GM12878 (cell line): ENCODE results near the gene BATF3. TPM values are rescaled to one million over a fixed set of nuclear protein-coding genes. Genes with fewer than 3 reads are reported as not detected.

Experiments
- ATAC-seq: fragments of 200-7000 bp; cut with Tn5 transposase; 3 replicates; pipeline ENCODE4 v1.9.1; 2020; ENCODE audit warnings: mild to moderate bottlenecking, moderate library complexity
- BruUV-seq: library from RNA; stranded (reverse); fragments of 400-500 nt; replicated peaks from 2 replicates; lab custom pipeline; 2021; lab: Mats Ljungman, UMichigan
- CTCF ChIA-PET: fragments of 300-600 bp; sonication (Branson Sonifier 250); formaldehyde crosslinking; extraction: SDS; loops from one replicate; lab custom pipeline; 2021; ENCODE audit warnings: inconsistent platforms; lab: Yijun Ruan, JAX
- POLR2A ChIA-PET: fragments of 350-600 bp; formaldehyde crosslinking; extraction: SDS; loops from one replicate; lab custom pipeline; 2021; ENCODE audit warnings: inconsistent platforms; lab: Charles Lee
- RAD21 ChIA-PET: fragments of 300-600 bp; sonication (Branson Sonifier 250); formaldehyde crosslinking; loops from one replicate; lab custom pipeline; 2023; ENCODE audit warnings: antibody characterized with exemption; ENCODE audit not compliant: unreplicated experiment; lab: Charles Lee
- SMC1A ChIA-PET: fragments of 300-600 bp; sonication (Branson Sonifier 250); formaldehyde crosslinking; loops from one replicate; lab custom pipeline; 2023; ENCODE audit not compliant: unreplicated experiment, uncharacterized antibody; lab: Charles Lee
- DNase-seq: peaks from one replicate; pipeline ENCODE4 v3.0.0-alpha.2; 2011; ENCODE audit warnings: low read depth, low spot score
- FAIRE-seq: peaks from 3 replicates; lab custom pipeline; 2011; peaks lifted over from hg19 to GRCh38; lab: Jason Lieb, UNC
- H2AFZ ChIP-seq: 2 replicates; pipeline ENCODE4 v1.6.0; 2011; ENCODE audit warnings: low read depth, low read length, control low read depth; ENCODE audit not compliant: control insufficient read depth
- H3K27ac ChIP-seq: 2 replicates; pipeline ENCODE4 v1.5.1; 2011; ENCODE audit warnings: control low read depth; ENCODE audit not compliant: control insufficient read depth, insufficient read depth
- H3K27me3 ChIP-seq, 2 experiments: replicated peaks in 1 of 2; 2 replicates each; pipeline versions ENCODE4 v1.6.0 to v1.6.1; 2011; ENCODE audit warnings: low read length in 1 of 2; ENCODE audit not compliant: control insufficient read depth in 2 of 2, insufficient read depth in 2 of 2
- H3K36me3 ChIP-seq, 2 experiments: 2 replicates each; pipeline ENCODE4 v1.5.1; 2011; ENCODE audit warnings: low read length in 1 of 2; ENCODE audit not compliant: control insufficient read depth in 2 of 2, insufficient read depth in 2 of 2
- H3K4me1 ChIP-seq: 2 replicates; pipeline ENCODE4 v1.6.1; 2011; ENCODE audit warnings: mild to moderate bottlenecking, low read length, moderate library complexity, mixed read lengths; ENCODE audit not compliant: control insufficient read depth, insufficient read depth
- H3K4me2 ChIP-seq: 2 replicates; pipeline ENCODE4 v1.6.0; 2011; ENCODE audit warnings: control low read depth; ENCODE audit not compliant: control insufficient read depth, insufficient read depth
- H3K4me3 ChIP-seq: fragments of 200-600 bp; sonication (generic); 2 replicates; pipeline ENCODE4 v1.5.1; 2016
- H3K79me2 ChIP-seq: 2 replicates; pipeline ENCODE4 v1.6.0; 2011; ENCODE audit warnings: low read length; ENCODE audit not compliant: control insufficient read depth, insufficient read depth
- H3K9ac ChIP-seq: 2 replicates; pipeline ENCODE4 v1.8.0; 2011; ENCODE audit warnings: low read length, control low read depth, mixed read lengths; ENCODE audit not compliant: control insufficient read depth, insufficient read depth
- H3K9me3 ChIP-seq: replicated peaks from 3 replicates; pipeline ENCODE4 v1.5.1; 2011; ENCODE audit warnings: mild to moderate bottlenecking, low read length; ENCODE audit not compliant: control insufficient read depth, insufficient read depth
- H4K20me1 ChIP-seq: 2 replicates; pipeline ENCODE4 v1.6.0; 2011; ENCODE audit not compliant: control insufficient read depth, insufficient read depth
- BCL11A ChIP-seq: IDR thresholded peaks from 2 replicates; pipeline ENCODE4 v1.6.1; 2011; ENCODE audit warnings: low read depth, low read length
- IRF4 ChIP-seq: IDR thresholded peaks from 2 replicates; pipeline ENCODE4 v1.6.1; 2011; ENCODE audit warnings: low read depth, low read length
- SREBF2 ChIP-seq: IDR thresholded peaks from 2 replicates; pipeline ENCODE4 v1.6.1; 2012; ENCODE audit warnings: mild to moderate bottlenecking, low read length
- SRF ChIP-seq, 2 experiments: IDR thresholded peaks; 2 replicates each; pipeline ENCODE4 v1.6.1; 2011; ENCODE audit warnings: low read depth in 2 of 2, low read length in 2 of 2, mild to moderate bottlenecking in 1 of 2, moderate library complexity in 1 of 2
- YY1 ChIP-seq: IDR thresholded peaks from 2 replicates; pipeline ENCODE4 v1.6.1; 2011; ENCODE audit warnings: low read depth, mild to moderate bottlenecking, low read length
- WGBS: methylation state at CpG from one replicate; pipeline ENCODE4 v1.1.6; 2016; ENCODE audit warnings: low lambda C conversion rate; ENCODE audit not compliant: insufficient replicate concordance, insufficient coverage; ENCODE audit errors: missing lambda C conversion rate; 5-methylcytosine and 5-hydroxymethylcytosine counted together
- in situ Hi-C: fragments of 300-500 bp; cut with MboI; formaldehyde crosslinking; loops from 9 replicates; pipeline ENCODE4 v1.14.3; 2018; ENCODE audit warnings: mixed read lengths
- intact Hi-C: fragments of 100-400 bp; cut with micrococcal nuclease; formaldehyde crosslinking; loops from one replicate; pipeline ENCODE4 v1.14.2; 2022; ENCODE audit not compliant: unreplicated experiment
- polyA plus RNA-seq, 11 experiments: library from polyadenylated mRNA; depleted of rRNA in 4 of 11; unstranded in 6 of 11; stranded (reverse) in 5 of 11; fragments of >200 nt; fragmentation: Nextera tagmentation in 4 of 11; fragmentation: Illumina TruSeq in 1 of 11; extraction: Ambion mirVana in 4 of 11; extraction: Trizol in 1 of 11; gene quantifications; 1 replicate in 1 of 11; 2 replicates in 10 of 11; pipeline versions ENCODE4 v1.2.1 to v1.2.3, GENCODE V29; 2011 to 2016; ENCODE audit warnings: inconsistent platforms in 2 of 11, missing spikeins in 2 of 11, low read depth in 1 of 11
- total RNA-seq, 4 experiments: library from RNA; depleted of rRNA in 3 of 4; stranded (reverse); fragments of >200 nt in 3 of 4; fragmentation: Illumina TruSeq in 1 of 4; extraction: Trizol in 1 of 4; gene quantifications; 2 replicates each; pipeline versions ENCODE4 v1.2.1 to v1.2.3, GENCODE V29; 2013 to 2021
- TF ChIP-seq, protein P1 (sequence below), 3 experiments: IDR thresholded peaks in 2 of 3; conservative IDR thresholded peaks in 1 of 3; 2 replicates each; pipeline ENCODE4 v1.5.1; 2011; ENCODE audit warnings: low read depth in 3 of 3, low read length in 3 of 3, mild to moderate bottlenecking in 3 of 3, control low read depth in 2 of 3, moderate library complexity in 2 of 3, inconsistent platforms in 1 of 3, mixed read lengths in 1 of 3; ENCODE audit not compliant: control insufficient read depth in 2 of 3, insufficient read depth in 1 of 3; ENCODE audit errors: extremely low read depth in 1 of 3
- TF ChIP-seq, protein P2 (sequence below): IDR thresholded peaks from 2 replicates; pipeline ENCODE4 v1.6.1; 2011; ENCODE audit warnings: low read depth, low read length, improper control_type of control experiment, borderline replicate concordance
- TF ChIP-seq, protein P3 (sequence below): fragments of 450-650 bp; IDR thresholded peaks from 2 replicates; pipeline ENCODE4 v1.6.1; 2016; ENCODE audit warnings: mild to moderate bottlenecking

Gene BATF3
- total and polyA plus RNA-seq, 10 of the 15 experiments (the other 5 are each of a cell fraction or from before 2014, with no cell fraction given) = 11.1 to 56.8 (median 30.8) TPM

DNA sequence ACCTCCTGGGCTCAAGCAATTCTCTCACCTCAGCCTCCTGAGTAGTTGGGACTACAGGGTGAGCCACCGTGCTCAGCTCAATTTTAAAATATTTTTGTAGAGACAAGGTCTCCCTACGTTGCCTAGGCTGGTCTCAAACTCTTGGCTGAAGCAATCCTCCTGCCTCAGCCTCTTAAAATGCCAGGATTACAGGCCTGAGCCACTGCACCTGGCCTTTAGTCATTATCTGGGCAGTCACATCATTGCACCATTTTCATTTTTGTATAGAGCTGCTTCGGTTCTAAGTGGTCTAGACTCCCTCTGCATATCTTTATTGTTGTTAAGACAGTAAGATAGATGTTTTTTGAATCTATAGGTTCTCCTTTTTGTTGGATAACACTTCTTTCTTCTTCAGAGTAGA is 51.2 kb downstream of the BATF3 start (continued):
- TF ChIP-seq, protein P1, sequence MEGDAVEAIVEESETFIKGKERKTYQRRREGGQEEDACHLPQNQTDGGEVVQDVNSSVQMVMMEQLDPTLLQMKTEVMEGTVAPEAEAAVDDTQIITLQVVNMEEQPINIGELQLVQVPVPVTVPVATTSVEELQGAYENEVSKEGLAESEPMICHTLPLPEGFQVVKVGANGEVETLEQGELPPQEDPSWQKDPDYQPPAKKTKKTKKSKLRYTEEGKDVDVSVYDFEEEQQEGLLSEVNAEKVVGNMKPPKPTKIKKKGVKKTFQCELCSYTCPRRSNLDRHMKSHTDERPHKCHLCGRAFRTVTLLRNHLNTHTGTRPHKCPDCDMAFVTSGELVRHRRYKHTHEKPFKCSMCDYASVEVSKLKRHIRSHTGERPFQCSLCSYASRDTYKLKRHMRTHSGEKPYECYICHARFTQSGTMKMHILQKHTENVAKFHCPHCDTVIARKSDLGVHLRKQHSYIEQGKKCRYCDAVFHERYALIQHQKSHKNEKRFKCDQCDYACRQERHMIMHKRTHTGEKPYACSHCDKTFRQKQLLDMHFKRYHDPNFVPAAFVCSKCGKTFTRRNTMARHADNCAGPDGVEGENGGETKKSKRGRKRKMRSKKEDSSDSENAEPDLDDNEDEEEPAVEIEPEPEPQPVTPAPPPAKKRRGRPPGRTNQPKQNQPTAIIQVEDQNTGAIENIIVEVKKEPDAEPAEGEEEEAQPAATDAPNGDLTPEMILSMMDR (IDR thresholded peaks at IDR 0.05 in 2 of 3, conservative IDR thresholded peaks at IDR 0.05 in 1 of 3; ENCODE audit: control insufficient read depth in 2 of 3, extremely low read depth in 1 of 3, insufficient read depth in 1 of 3, low read depth in 3 of 3, low read length in 3 of 3) = no peak
- TF ChIP-seq SREBF2 (no peak), BCL11A (no peak), SRF (IDR thresholded peaks at IDR 0.05; ENCODE audit: low read depth in 2 of 2, low read length in 2 of 2) (no peak), IRF4 (no peak)
- TF ChIP-seq, protein P2, sequence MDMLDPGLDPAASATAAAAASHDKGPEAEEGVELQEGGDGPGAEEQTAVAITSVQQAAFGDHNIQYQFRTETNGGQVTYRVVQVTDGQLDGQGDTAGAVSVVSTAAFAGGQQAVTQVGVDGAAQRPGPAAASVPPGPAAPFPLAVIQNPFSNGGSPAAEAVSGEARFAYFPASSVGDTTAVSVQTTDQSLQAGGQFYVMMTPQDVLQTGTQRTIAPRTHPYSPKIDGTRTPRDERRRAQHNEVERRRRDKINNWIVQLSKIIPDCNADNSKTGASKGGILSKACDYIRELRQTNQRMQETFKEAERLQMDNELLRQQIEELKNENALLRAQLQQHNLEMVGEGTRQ = no peak

DNA sequence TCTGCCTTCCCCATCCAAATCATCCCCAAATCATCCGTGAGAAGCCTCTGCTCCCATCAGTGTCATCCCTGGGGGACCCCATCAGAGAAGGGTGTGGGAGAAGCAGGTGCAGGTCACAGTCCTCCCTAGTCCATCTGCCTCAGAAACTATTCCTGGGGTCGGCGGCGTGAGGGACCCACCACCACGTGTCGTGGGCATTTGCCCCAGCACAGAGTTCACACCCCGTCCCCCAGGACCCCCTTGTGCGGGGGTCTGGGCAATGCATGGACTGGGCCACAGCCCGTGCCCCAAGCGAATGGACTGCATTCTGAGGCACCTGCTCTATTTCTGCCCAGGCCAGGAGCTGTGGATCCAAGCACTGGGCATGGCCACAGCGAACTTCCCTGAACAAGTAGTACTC is 52.6 kb downstream of the BATF3 start:
- H4K20me1 ChIP-seq = no peaks in the 10 kb centered on the region
- WGBS = 78% methylated on average over 11 of the region's 11 CpGs
- FAIRE-seq (no peak), ATAC-seq (no peak), DNase-seq (no peak)
- H3K27me3 ChIP-seq = no peaks in the 10 kb centered on the region
- TF ChIP-seq YY1 = no peak
- TF ChIP-seq, protein P3, sequence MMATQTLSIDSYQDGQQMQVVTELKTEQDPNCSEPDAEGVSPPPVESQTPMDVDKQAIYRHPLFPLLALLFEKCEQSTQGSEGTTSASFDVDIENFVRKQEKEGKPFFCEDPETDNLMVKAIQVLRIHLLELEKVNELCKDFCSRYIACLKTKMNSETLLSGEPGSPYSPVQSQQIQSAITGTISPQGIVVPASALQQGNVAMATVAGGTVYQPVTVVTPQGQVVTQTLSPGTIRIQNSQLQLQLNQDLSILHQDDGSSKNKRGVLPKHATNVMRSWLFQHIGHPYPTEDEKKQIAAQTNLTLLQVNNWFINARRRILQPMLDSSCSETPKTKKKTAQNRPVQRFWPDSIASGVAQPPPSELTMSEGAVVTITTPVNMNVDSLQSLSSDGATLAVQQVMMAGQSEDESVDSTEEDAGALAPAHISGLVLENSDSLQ = no peak
- SMC1A ChIA-PET = interaction anchor here (0.8 kb wide), 1 partner anchor 70 kb away, joined by 3 read pairs; no protein-coding TSS in a partner anchor
- H2AFZ ChIP-seq = no peak overlapping the region
- POLR2A ChIA-PET = no interaction called here
- intact Hi-C loops = no loop called here
- no peaks in the 10 kb centered on the region for H3K79me2 ChIP-seq
- H3K36me3 ChIP-seq = no peaks in the 10 kb centered on the region
- H3K27ac ChIP-seq = no peak overlapping the region
- H3K9ac ChIP-seq = no peak overlapping the region
- no peak overlapping the region for H3K4me3 ChIP-seq
- in situ Hi-C loops = no loop called here
- H3K9me3 ChIP-seq = no peaks in the 10 kb centered on the region
- H3K4me2 ChIP-seq = no peak overlapping the region
- no TSS peak for BruUV-seq
- RAD21 ChIA-PET = no interaction called here
- no peaks in the 10 kb centered on the region for H3K4me1 ChIP-seq
- CTCF ChIA-PET = interaction anchor here (1.0 kb wide), 1 partner anchor 167 kb away, joined by 3 read pairs; no protein-coding TSS in a partner anchor
